ENCODE results near the gene CDC26.

- TF ChIP-seq CTCF (IDR thresholded peaks at IDR 0.05) (no peak), POLR2A (IDR thresholded peaks at IDR 0.05) (no peak)
These were observed 7.3 kb downstream of the CDC26 start for GRCh38 chr9:113267911-113268566.

All from esophagus squamous epithelium (tissue), 4 donors.